IMR-90 (cell line): Measurements from ENCODE around the gene MRPL20. TPM values are rescaled to one million over a fixed set of nuclear protein-coding genes. Genes with fewer than 3 reads are reported as not detected.

ENCODE experiments used
- ATAC-seq: fragments of 200-7000 bp; cut with Tn5 transposase; 2 replicates; pipeline ENCODE4 v1.9.1; 2020; ENCODE audit warnings: low read depth, mild to moderate bottlenecking, moderate library complexity
- BruUV-seq: library from RNA; stranded (reverse); fragments of 400-500 nt; replicated peaks from 2 replicates; lab custom pipeline; 2021; lab: Mats Ljungman, UMichigan
- CTCF ChIA-PET: fragments of 300-600 bp; formaldehyde crosslinking; extraction: SDS; loops from one replicate; lab custom pipeline; 2021; ENCODE audit warnings: antibody characterized with exemption; lab: Yijun Ruan, JAX
- POLR2A ChIA-PET: fragments of 300-600 bp; sonication (Branson Sonifier 250); formaldehyde crosslinking; loops from one replicate; lab custom pipeline; 2022; ENCODE audit warnings: antibody characterized with exemption; ENCODE audit not compliant: unreplicated experiment; lab: Charles Lee
- DNase-seq: peaks from one replicate; pipeline ENCODE4 v3.0.0; 2013
- H2AFZ ChIP-seq: replicated peaks from 2 replicates; pipeline ENCODE3; 2013; ENCODE audit warnings: low read length, mild to moderate bottlenecking; ENCODE audit not compliant: poor library complexity
- H2AK5ac ChIP-seq: 2 replicates; pipeline ENCODE4 v1.6.1; 2013; ENCODE audit warnings: low read depth, low read length, inconsistent platforms
- H2AK9ac ChIP-seq: replicated peaks from 2 replicates; pipeline ENCODE3; 2013; ENCODE audit warnings: mild to moderate bottlenecking, low read depth, low read length, moderate library complexity; ENCODE audit not compliant: poor library complexity
- H2BK120ac ChIP-seq: 2 replicates; pipeline ENCODE4 v1.6.1; 2013; ENCODE audit warnings: low read depth, low read length, inconsistent platforms
- H2BK15ac ChIP-seq: 3 replicates; pipeline ENCODE4 v1.6.1; 2013; ENCODE audit warnings: low read depth, low read length, inconsistent platforms
- H2BK20ac ChIP-seq: 2 replicates; pipeline ENCODE4 v1.6.1; 2013; ENCODE audit warnings: low read depth, mild to moderate bottlenecking, inconsistent platforms, low read length, moderate library complexity
- H2BK5ac ChIP-seq: 2 replicates; pipeline ENCODE4 v1.6.1; 2013; ENCODE audit warnings: mild to moderate bottlenecking, low read depth, low read length, inconsistent platforms; ENCODE audit not compliant: poor library complexity, severe bottlenecking
- H3K14ac ChIP-seq: replicated peaks from 2 replicates; pipeline ENCODE4 v1.6.1; 2013; ENCODE audit warnings: low read depth, low read length, inconsistent platforms
- H3K18ac ChIP-seq: 2 replicates; pipeline ENCODE4 v1.6.1; 2013; ENCODE audit warnings: low read depth, low read length, control low read depth
- H3K23ac ChIP-seq: 2 replicates; pipeline ENCODE4 v1.6.1; 2013; ENCODE audit warnings: low read depth, low read length, inconsistent platforms
- H3K27ac ChIP-seq: 2 replicates; pipeline ENCODE4 v1.5.1; 2013; ENCODE audit warnings: mild to moderate bottlenecking, control low read depth, low read length; ENCODE audit not compliant: insufficient read depth
- H3K27me3 ChIP-seq: 2 replicates; pipeline ENCODE4 v1.6.1; 2013; ENCODE audit warnings: low read length; ENCODE audit not compliant: control insufficient read depth, insufficient read depth
- H3K36me3 ChIP-seq: 2 replicates; pipeline ENCODE4 v1.6.1; 2013; ENCODE audit warnings: low read length, mixed read lengths; ENCODE audit not compliant: control insufficient read depth, insufficient read depth
- H3K4ac ChIP-seq: 2 replicates; pipeline ENCODE4 v1.6.1; 2013; ENCODE audit warnings: low read depth, low read length, inconsistent platforms
- H3K4me1 ChIP-seq: 2 replicates; pipeline ENCODE4 v1.6.1; 2013; ENCODE audit warnings: low read length, mixed read lengths; ENCODE audit not compliant: control insufficient read depth, insufficient read depth
- H3K4me2 ChIP-seq: 2 replicates; pipeline ENCODE4 v1.6.1; 2013; ENCODE audit warnings: low read depth, mild to moderate bottlenecking, control low read depth, low read length, moderate library complexity
- H3K4me3 ChIP-seq: 2 replicates; pipeline ENCODE4 v1.5.1; 2013; ENCODE audit warnings: low read depth, mild to moderate bottlenecking, control low read depth, low read length, moderate library complexity; ENCODE audit not compliant: insufficient read depth
- H3K56ac ChIP-seq: 2 replicates; pipeline ENCODE4 v1.6.1; 2013; ENCODE audit warnings: low read length, inconsistent platforms; ENCODE audit not compliant: insufficient read depth; ENCODE audit errors: extremely low read depth
- H3K79me1 ChIP-seq, 2 experiments: 2 replicates each; pipeline ENCODE4 v1.6.1; 2013; ENCODE audit warnings: low read length in 2 of 2, inconsistent platforms in 1 of 2, low read depth in 1 of 2
- H3K9ac ChIP-seq: 2 replicates; pipeline ENCODE4 v1.6.1; 2013; ENCODE audit warnings: low read depth, low read length, control low read depth
- H3K9me1 ChIP-seq: 2 replicates; pipeline ENCODE4 v1.6.1; 2013; ENCODE audit warnings: low read length, inconsistent platforms; ENCODE audit not compliant: insufficient read depth
- H3K9me3 ChIP-seq: 2 replicates; pipeline ENCODE4 v1.6.1; 2013; ENCODE audit warnings: low read length; ENCODE audit not compliant: control insufficient read depth, insufficient read depth
- H4K20me1 ChIP-seq: 2 replicates; pipeline ENCODE4 v1.6.1; 2013; ENCODE audit warnings: low read length, inconsistent platforms; ENCODE audit not compliant: insufficient read depth
- H4K5ac ChIP-seq: 2 replicates; pipeline ENCODE4 v1.6.1; 2013; ENCODE audit warnings: mild to moderate bottlenecking, low read depth, low read length, control low read depth
- H4K8ac ChIP-seq, 2 experiments: 2 replicates each; pipeline ENCODE4 v1.6.1; 2013; ENCODE audit warnings: low read depth in 2 of 2, low read length in 2 of 2, control low read depth in 1 of 2, inconsistent platforms in 1 of 2
- H4K91ac ChIP-seq: 2 replicates; pipeline ENCODE4 v1.6.1; 2013; ENCODE audit warnings: low read depth, low read length, inconsistent platforms; ENCODE audit not compliant: insufficient read depth
- BHLHE40 ChIP-seq: fragments of 150-350 bp; IDR thresholded peaks from 2 replicates; pipeline ENCODE4 v1.6.1; 2016; ENCODE audit warnings: mild to moderate bottlenecking, low read depth, low read length
- CHD1 ChIP-seq: IDR thresholded peaks from 2 replicates; pipeline ENCODE4 v1.6.1; 2012; ENCODE audit warnings: low read depth, low read length, improper control_type of control experiment
- CTCF ChIP-seq: conservative IDR thresholded peaks from 2 replicates; pipeline ENCODE4 v1.5.1; 2012; ENCODE audit warnings: mild to moderate bottlenecking, low read depth, low read length, improper control_type of control experiment
- FOS ChIP-seq: fragments of 150-350 bp; IDR thresholded peaks from 2 replicates; pipeline ENCODE4 v1.6.1; 2016; ENCODE audit warnings: low read depth, low read length
- MAFK ChIP-seq: IDR thresholded peaks from 2 replicates; pipeline ENCODE4 v1.6.1; 2012; ENCODE audit warnings: low read depth, low read length, improper control_type of control experiment
- MAZ ChIP-seq: IDR thresholded peaks from 2 replicates; pipeline ENCODE4 v1.6.1; 2012; ENCODE audit warnings: low read depth, mild to moderate bottlenecking, low read length, improper control_type of control experiment, moderate library complexity, borderline replicate concordance
- MXI1 ChIP-seq: IDR thresholded peaks from 2 replicates; pipeline ENCODE4 v1.6.1; 2012; ENCODE audit warnings: low read depth, mild to moderate bottlenecking, low read length, moderate library complexity, borderline replicate concordance
- NFE2L2 ChIP-seq: fragments of 150-350 bp; IDR thresholded peaks from 2 replicates; pipeline ENCODE4 v1.6.1; 2016; ENCODE audit warnings: low read depth, mild to moderate bottlenecking, low read length
- POLR2A ChIP-seq: IDR thresholded peaks from 2 replicates; pipeline ENCODE4 v1.6.1; 2012; ENCODE audit warnings: mild to moderate bottlenecking, low read depth, low read length
- RAD21 ChIP-seq: IDR thresholded peaks from 2 replicates; pipeline ENCODE4 v1.6.1; 2012; ENCODE audit warnings: low read length, improper control_type of control experiment
- RCOR1 ChIP-seq: IDR thresholded peaks from 2 replicates; pipeline ENCODE4 v1.6.1; 2012; ENCODE audit warnings: mild to moderate bottlenecking, low read length, improper control_type of control experiment; ENCODE audit not compliant: insufficient replicate concordance
- RFX5 ChIP-seq: IDR thresholded peaks from 2 replicates; pipeline ENCODE4 v1.8.0; 2012; ENCODE audit warnings: low read depth, mild to moderate bottlenecking, low read length, moderate library complexity
- SMC3 ChIP-seq: fragments of 150-350 bp; IDR thresholded peaks from 2 replicates; pipeline ENCODE4 v1.6.1; 2016; ENCODE audit warnings: low read depth, mild to moderate bottlenecking, antibody characterized with exemption, low read length, moderate library complexity
- USF2 ChIP-seq: fragments of 150-350 bp; IDR thresholded peaks from 2 replicates; pipeline ENCODE4 v1.6.1; 2017; ENCODE audit warnings: mild to moderate bottlenecking, antibody characterized with exemption, low read length, low read depth
- WGBS, 2 experiments: methylation state at CpG; one replicate each; pipeline versions ENCODE4 v1.1.5 to v1.1.7; 2013; ENCODE audit warnings: missing lambda C conversion rate in 2 of 2; ENCODE audit not compliant: insufficient read length in 1 of 2; ENCODE audit errors: extremely low coverage in 2 of 2; 5-methylcytosine and 5-hydroxymethylcytosine counted together
- dilution Hi-C: fragments of 300-500 bp; cut with HindIII; formaldehyde crosslinking; loops from one replicate; pipeline ENCODE4 v1.14.3; 2018; ENCODE audit warnings: low sequenced_read_pairs; ENCODE audit not compliant: unreplicated experiment
- in situ Hi-C: fragments of 300-500 bp; cut with MboI; formaldehyde crosslinking; loops from 3 replicates; pipeline ENCODE4 v1.14.3; 2019; ENCODE audit warnings: low sequenced_read_pairs, inconsistent platforms, mixed read lengths
- intact Hi-C: fragments of 100-400 bp; cut with micrococcal nuclease; formaldehyde crosslinking; loops from 2 replicates; pipeline ENCODE4 v1.10.0; 2022
- polyA plus RNA-seq, 3 experiments: library from polyadenylated mRNA; depleted of rRNA; stranded (reverse); fragments of >200 nt; gene quantifications; 2 replicates each; pipeline ENCODE4 v1.2.3, GENCODE V29; 2012; ENCODE audit warnings: low replicate concordance in 1 of 3
- total RNA-seq: library from RNA; depleted of rRNA; stranded (reverse); fragments of >200 nt; gene quantifications from 2 replicates; pipeline ENCODE4 v1.2.3, GENCODE V29; 2012

The MRPL20 gene
- total and polyA plus RNA-seq, 2 of the 4 experiments (the other 2 are of a cell fraction): 141 to 157 TPM

GRCh38 chr1:1434824-1435105 is 27.7 kb upstream of the MRPL20 start:
- intact Hi-C loops: no loop called here
- no peaks in the 10 kb centered on the region for H3K36me3 ChIP-seq
- no TSS peak for BruUV-seq
- H3K79me1 ChIP-seq: 0 out of 4 replicates have a peak, but pooled peaks cover 0 to 3% of the 10 kb centered on the region in 2 experiments
- no peak overlapping the region for H3K27ac ChIP-seq
- no peak overlapping the region for H4K5ac ChIP-seq
- no peak overlapping the region for H3K4me2 ChIP-seq
- H3K27me3 ChIP-seq: no peaks in the 10 kb centered on the region; the same call in 1 of the 2 replicates
- peak overlapping the region; percentile 65 for H3K4ac ChIP-seq
- H3K9me1 ChIP-seq: 0 out of 2 replicates have a peak, but pooled peaks cover 7% of the 10 kb centered on the region
- no peak overlapping the region for H2BK120ac ChIP-seq
- no peak overlapping the region for H3K18ac ChIP-seq
- POLR2A ChIA-PET: no interaction called here
- H3K56ac ChIP-seq: no peak overlapping the region
- peaks cover 24% of the 10 kb centered on the region for H3K4me1 ChIP-seq
- DNase-seq (no peak), ATAC-seq (no peak)
- H4K20me1 ChIP-seq: no peaks in the 10 kb centered on the region
- peak overlapping the region; percentile 45 for H2AK9ac ChIP-seq
- in situ Hi-C loops: no loop called here
- H2BK5ac ChIP-seq: no peak overlapping the region
- TF ChIP-seq CHD1: no peak
- no peak for TF ChIP-seq FOS
- no peak for TF ChIP-seq MAZ
- no peak for TF ChIP-seq SMC3
- no peak for TF ChIP-seq NFE2L2
- TF ChIP-seq USF2: no peak
- no peak for TF ChIP-seq MXI1
- no peak for TF ChIP-seq BHLHE40
- TF ChIP-seq POLR2A: no peak
- no peak for TF ChIP-seq RAD21
- TF ChIP-seq RCOR1: no peak
- TF ChIP-seq CTCF: no peak
- no peak for TF ChIP-seq MAFK
- no peak for TF ChIP-seq RFX5
- no peaks in the 10 kb centered on the region for H3K9me3 ChIP-seq
- H2BK20ac ChIP-seq: no peak overlapping the region
- 83% methylated on average over 1 of the region's 4 CpGs; no CpG with 5 or more reads in 1 of the 2 experiments for WGBS, 2 experiments
- H3K23ac ChIP-seq: 0 out of 2 replicates have a peak overlapping the region, but pooled peaks have one; percentile 50
- H4K8ac ChIP-seq: peak overlapping the region; percentile 69 to 75; a peak in 2 of 4 replicates
- peak overlapping the region; percentile 86; the same call in 1 of the 2 replicates for H2AK5ac ChIP-seq
- dilution Hi-C loops: no loop called here
- H3K9ac ChIP-seq: no peak overlapping the region
- no peak overlapping the region for H3K4me3 ChIP-seq
- H2BK15ac ChIP-seq: no peak overlapping the region
- CTCF ChIA-PET: no interaction called here
- H4K91ac ChIP-seq: no peak overlapping the region
- H3K14ac ChIP-seq: no peak overlapping the region
- no peak overlapping the region for H2AFZ ChIP-seq
